IMR-90 (cell line): Measurements from ENCODE around the gene LRP1B.

Experiments used
- BHLHE40 ChIP-seq: fragments of 150-350 bp; IDR thresholded peaks from 2 replicates; pipeline ENCODE4 v1.6.1; 2016; ENCODE audit warnings: mild to moderate bottlenecking, low read depth, low read length
- CEBPB ChIP-seq: IDR thresholded peaks from 2 replicates; pipeline ENCODE4 v1.6.1; 2012; ENCODE audit warnings: low read depth, low read length, improper control_type of control experiment
- MAFK ChIP-seq: IDR thresholded peaks from 2 replicates; pipeline ENCODE4 v1.6.1; 2012; ENCODE audit warnings: low read depth, low read length, improper control_type of control experiment
- MAZ ChIP-seq: IDR thresholded peaks from 2 replicates; pipeline ENCODE4 v1.6.1; 2012; ENCODE audit warnings: low read depth, mild to moderate bottlenecking, low read length, improper control_type of control experiment, moderate library complexity, borderline replicate concordance
- MXI1 ChIP-seq: IDR thresholded peaks from 2 replicates; pipeline ENCODE4 v1.6.1; 2012; ENCODE audit warnings: low read depth, mild to moderate bottlenecking, low read length, moderate library complexity, borderline replicate concordance
- NFE2L2 ChIP-seq: fragments of 150-350 bp; IDR thresholded peaks from 2 replicates; pipeline ENCODE4 v1.6.1; 2016; ENCODE audit warnings: low read depth, mild to moderate bottlenecking, low read length
- POLR2A ChIP-seq: IDR thresholded peaks from 2 replicates; pipeline ENCODE4 v1.6.1; 2012; ENCODE audit warnings: mild to moderate bottlenecking, low read depth, low read length
- RAD21 ChIP-seq: IDR thresholded peaks from 2 replicates; pipeline ENCODE4 v1.6.1; 2012; ENCODE audit warnings: low read length, improper control_type of control experiment
- RCOR1 ChIP-seq: IDR thresholded peaks from 2 replicates; pipeline ENCODE4 v1.6.1; 2012; ENCODE audit warnings: mild to moderate bottlenecking, low read length, improper control_type of control experiment; ENCODE audit not compliant: insufficient replicate concordance
- RFX5 ChIP-seq: IDR thresholded peaks from 2 replicates; pipeline ENCODE4 v1.8.0; 2012; ENCODE audit warnings: low read depth, mild to moderate bottlenecking, low read length, moderate library complexity
- SMC3 ChIP-seq: fragments of 150-350 bp; IDR thresholded peaks from 2 replicates; pipeline ENCODE4 v1.6.1; 2016; ENCODE audit warnings: low read depth, mild to moderate bottlenecking, antibody characterized with exemption, low read length, moderate library complexity
- TF ChIP-seq, protein P1 (sequence below): conservative IDR thresholded peaks from 2 replicates; pipeline ENCODE4 v1.5.1; 2012; ENCODE audit warnings: mild to moderate bottlenecking, low read depth, low read length, improper control_type of control experiment
- TF ChIP-seq, protein P2 (sequence below): fragments of 150-350 bp; IDR thresholded peaks from 2 replicates; pipeline ENCODE4 v1.6.1; 2017; ENCODE audit warnings: mild to moderate bottlenecking, antibody characterized with exemption, low read length, low read depth
- TF ChIP-seq, protein P3 (sequence below): fragments of 150-350 bp; IDR thresholded peaks from 2 replicates; pipeline ENCODE4 v1.6.1; 2016; ENCODE audit warnings: low read depth, mild to moderate bottlenecking, low read length, moderate library complexity, borderline replicate concordance

DNA sequence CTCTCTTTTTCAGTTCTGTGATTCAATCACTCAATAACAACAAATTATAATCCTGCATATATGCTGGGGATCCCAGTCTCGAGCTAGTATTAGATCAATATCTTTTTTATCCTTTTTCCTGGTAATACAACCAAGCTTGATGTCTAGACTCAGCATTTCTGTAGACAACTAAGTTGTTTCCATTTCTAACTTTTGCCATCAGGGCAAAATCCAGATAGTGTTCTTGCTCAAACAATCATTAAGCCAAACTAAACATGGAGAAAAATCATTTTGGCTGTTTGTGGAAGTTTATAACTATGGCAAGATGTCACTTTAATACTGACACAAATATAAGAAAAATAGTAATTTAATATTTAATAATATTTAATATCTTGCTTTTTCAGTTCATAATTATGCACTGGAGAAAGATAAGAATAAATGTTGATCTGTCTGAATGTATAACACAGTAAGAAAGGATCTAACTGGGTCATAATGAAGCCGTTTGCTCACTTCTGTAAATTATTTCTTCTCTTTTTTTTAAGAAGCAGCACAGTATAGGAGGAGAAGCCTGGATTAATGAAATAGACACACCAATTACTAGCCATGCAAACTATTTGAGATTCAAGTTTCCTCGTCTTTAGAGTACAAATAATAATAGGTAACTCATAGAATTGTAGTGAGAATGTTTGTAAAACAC is 979.1 kb downstream of the LRP1B start:
- TF ChIP-seq SMC3 (no peak), CEBPB (no peak), POLR2A (no peak), MXI1 (no peak), RAD21 (no peak), MAFK (no peak), RFX5 (no peak), BHLHE40 (no peak), MAZ (no peak), RCOR1 (no peak), NFE2L2 (no peak)
- TF ChIP-seq, protein P1, sequence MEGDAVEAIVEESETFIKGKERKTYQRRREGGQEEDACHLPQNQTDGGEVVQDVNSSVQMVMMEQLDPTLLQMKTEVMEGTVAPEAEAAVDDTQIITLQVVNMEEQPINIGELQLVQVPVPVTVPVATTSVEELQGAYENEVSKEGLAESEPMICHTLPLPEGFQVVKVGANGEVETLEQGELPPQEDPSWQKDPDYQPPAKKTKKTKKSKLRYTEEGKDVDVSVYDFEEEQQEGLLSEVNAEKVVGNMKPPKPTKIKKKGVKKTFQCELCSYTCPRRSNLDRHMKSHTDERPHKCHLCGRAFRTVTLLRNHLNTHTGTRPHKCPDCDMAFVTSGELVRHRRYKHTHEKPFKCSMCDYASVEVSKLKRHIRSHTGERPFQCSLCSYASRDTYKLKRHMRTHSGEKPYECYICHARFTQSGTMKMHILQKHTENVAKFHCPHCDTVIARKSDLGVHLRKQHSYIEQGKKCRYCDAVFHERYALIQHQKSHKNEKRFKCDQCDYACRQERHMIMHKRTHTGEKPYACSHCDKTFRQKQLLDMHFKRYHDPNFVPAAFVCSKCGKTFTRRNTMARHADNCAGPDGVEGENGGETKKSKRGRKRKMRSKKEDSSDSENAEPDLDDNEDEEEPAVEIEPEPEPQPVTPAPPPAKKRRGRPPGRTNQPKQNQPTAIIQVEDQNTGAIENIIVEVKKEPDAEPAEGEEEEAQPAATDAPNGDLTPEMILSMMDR, result no peak
- TF ChIP-seq, protein P2, sequence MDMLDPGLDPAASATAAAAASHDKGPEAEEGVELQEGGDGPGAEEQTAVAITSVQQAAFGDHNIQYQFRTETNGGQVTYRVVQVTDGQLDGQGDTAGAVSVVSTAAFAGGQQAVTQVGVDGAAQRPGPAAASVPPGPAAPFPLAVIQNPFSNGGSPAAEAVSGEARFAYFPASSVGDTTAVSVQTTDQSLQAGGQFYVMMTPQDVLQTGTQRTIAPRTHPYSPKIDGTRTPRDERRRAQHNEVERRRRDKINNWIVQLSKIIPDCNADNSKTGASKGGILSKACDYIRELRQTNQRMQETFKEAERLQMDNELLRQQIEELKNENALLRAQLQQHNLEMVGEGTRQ, result no peak
- TF ChIP-seq, protein P3, sequence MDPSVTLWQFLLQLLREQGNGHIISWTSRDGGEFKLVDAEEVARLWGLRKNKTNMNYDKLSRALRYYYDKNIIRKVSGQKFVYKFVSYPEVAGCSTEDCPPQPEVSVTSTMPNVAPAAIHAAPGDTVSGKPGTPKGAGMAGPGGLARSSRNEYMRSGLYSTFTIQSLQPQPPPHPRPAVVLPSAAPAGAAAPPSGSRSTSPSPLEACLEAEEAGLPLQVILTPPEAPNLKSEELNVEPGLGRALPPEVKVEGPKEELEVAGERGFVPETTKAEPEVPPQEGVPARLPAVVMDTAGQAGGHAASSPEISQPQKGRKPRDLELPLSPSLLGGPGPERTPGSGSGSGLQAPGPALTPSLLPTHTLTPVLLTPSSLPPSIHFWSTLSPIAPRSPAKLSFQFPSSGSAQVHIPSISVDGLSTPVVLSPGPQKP, result no peak
